IMR-90 (cell line): ENCODE results near the gene NUDT7. TPM values are rescaled to one million over a fixed set of nuclear protein-coding genes. Genes with fewer than 3 reads are reported as not detected.

Experiments used
- ATAC-seq: fragments of 200-7000 bp; cut with Tn5 transposase; 2 replicates; pipeline ENCODE4 v1.9.1; 2020; ENCODE audit warnings: low read depth, mild to moderate bottlenecking, moderate library complexity
- BruUV-seq: library from RNA; stranded (reverse); fragments of 400-500 nt; replicated peaks from 2 replicates; lab custom pipeline; 2021; lab: Mats Ljungman, UMichigan
- CTCF ChIA-PET: fragments of 300-600 bp; formaldehyde crosslinking; extraction: SDS; loops from one replicate; lab custom pipeline; 2021; ENCODE audit warnings: antibody characterized with exemption; lab: Yijun Ruan, JAX
- POLR2A ChIA-PET: fragments of 300-600 bp; sonication (Branson Sonifier 250); formaldehyde crosslinking; loops from one replicate; lab custom pipeline; 2022; ENCODE audit warnings: antibody characterized with exemption; ENCODE audit not compliant: unreplicated experiment; lab: Charles Lee
- DNase-seq: peaks from one replicate; pipeline ENCODE4 v3.0.0; 2013
- H2AFZ ChIP-seq: replicated peaks from 2 replicates; pipeline ENCODE3; 2013; ENCODE audit warnings: low read length, mild to moderate bottlenecking; ENCODE audit not compliant: poor library complexity
- H2AK5ac ChIP-seq: 2 replicates; pipeline ENCODE4 v1.6.1; 2013; ENCODE audit warnings: low read depth, low read length, inconsistent platforms
- H2AK9ac ChIP-seq: replicated peaks from 2 replicates; pipeline ENCODE3; 2013; ENCODE audit warnings: mild to moderate bottlenecking, low read depth, low read length, moderate library complexity; ENCODE audit not compliant: poor library complexity
- H2BK120ac ChIP-seq: 2 replicates; pipeline ENCODE4 v1.6.1; 2013; ENCODE audit warnings: low read depth, low read length, inconsistent platforms
- H2BK15ac ChIP-seq: 3 replicates; pipeline ENCODE4 v1.6.1; 2013; ENCODE audit warnings: low read depth, low read length, inconsistent platforms
- H2BK20ac ChIP-seq: 2 replicates; pipeline ENCODE4 v1.6.1; 2013; ENCODE audit warnings: low read depth, mild to moderate bottlenecking, inconsistent platforms, low read length, moderate library complexity
- H2BK5ac ChIP-seq: 2 replicates; pipeline ENCODE4 v1.6.1; 2013; ENCODE audit warnings: mild to moderate bottlenecking, low read depth, low read length, inconsistent platforms; ENCODE audit not compliant: poor library complexity, severe bottlenecking
- H3K14ac ChIP-seq: replicated peaks from 2 replicates; pipeline ENCODE4 v1.6.1; 2013; ENCODE audit warnings: low read depth, low read length, inconsistent platforms
- H3K18ac ChIP-seq: 2 replicates; pipeline ENCODE4 v1.6.1; 2013; ENCODE audit warnings: low read depth, low read length, control low read depth
- H3K23ac ChIP-seq: 2 replicates; pipeline ENCODE4 v1.6.1; 2013; ENCODE audit warnings: low read depth, low read length, inconsistent platforms
- H3K27ac ChIP-seq: 2 replicates; pipeline ENCODE4 v1.5.1; 2013; ENCODE audit warnings: mild to moderate bottlenecking, control low read depth, low read length; ENCODE audit not compliant: insufficient read depth
- H3K27me3 ChIP-seq: 2 replicates; pipeline ENCODE4 v1.6.1; 2013; ENCODE audit warnings: low read length; ENCODE audit not compliant: control insufficient read depth, insufficient read depth
- H3K36me3 ChIP-seq: 2 replicates; pipeline ENCODE4 v1.6.1; 2013; ENCODE audit warnings: low read length, mixed read lengths; ENCODE audit not compliant: control insufficient read depth, insufficient read depth
- H3K4ac ChIP-seq: 2 replicates; pipeline ENCODE4 v1.6.1; 2013; ENCODE audit warnings: low read depth, low read length, inconsistent platforms
- H3K4me1 ChIP-seq: 2 replicates; pipeline ENCODE4 v1.6.1; 2013; ENCODE audit warnings: low read length, mixed read lengths; ENCODE audit not compliant: control insufficient read depth, insufficient read depth
- H3K4me2 ChIP-seq: 2 replicates; pipeline ENCODE4 v1.6.1; 2013; ENCODE audit warnings: low read depth, mild to moderate bottlenecking, control low read depth, low read length, moderate library complexity
- H3K4me3 ChIP-seq: 2 replicates; pipeline ENCODE4 v1.5.1; 2013; ENCODE audit warnings: low read depth, mild to moderate bottlenecking, control low read depth, low read length, moderate library complexity; ENCODE audit not compliant: insufficient read depth
- H3K56ac ChIP-seq: 2 replicates; pipeline ENCODE4 v1.6.1; 2013; ENCODE audit warnings: low read length, inconsistent platforms; ENCODE audit not compliant: insufficient read depth; ENCODE audit errors: extremely low read depth
- H3K79me1 ChIP-seq, 2 experiments: 2 replicates each; pipeline ENCODE4 v1.6.1; 2013; ENCODE audit warnings: low read length in 2 of 2, inconsistent platforms in 1 of 2, low read depth in 1 of 2
- H3K9ac ChIP-seq: 2 replicates; pipeline ENCODE4 v1.6.1; 2013; ENCODE audit warnings: low read depth, low read length, control low read depth
- H3K9me1 ChIP-seq: 2 replicates; pipeline ENCODE4 v1.6.1; 2013; ENCODE audit warnings: low read length, inconsistent platforms; ENCODE audit not compliant: insufficient read depth
- H3K9me3 ChIP-seq: 2 replicates; pipeline ENCODE4 v1.6.1; 2013; ENCODE audit warnings: low read length; ENCODE audit not compliant: control insufficient read depth, insufficient read depth
- H4K20me1 ChIP-seq: 2 replicates; pipeline ENCODE4 v1.6.1; 2013; ENCODE audit warnings: low read length, inconsistent platforms; ENCODE audit not compliant: insufficient read depth
- H4K5ac ChIP-seq: 2 replicates; pipeline ENCODE4 v1.6.1; 2013; ENCODE audit warnings: mild to moderate bottlenecking, low read depth, low read length, control low read depth
- H4K8ac ChIP-seq, 2 experiments: 2 replicates each; pipeline ENCODE4 v1.6.1; 2013; ENCODE audit warnings: low read depth in 2 of 2, low read length in 2 of 2, control low read depth in 1 of 2, inconsistent platforms in 1 of 2
- H4K91ac ChIP-seq: 2 replicates; pipeline ENCODE4 v1.6.1; 2013; ENCODE audit warnings: low read depth, low read length, inconsistent platforms; ENCODE audit not compliant: insufficient read depth
- ELK1 ChIP-seq: fragments of 150-350 bp; IDR thresholded peaks from 2 replicates; pipeline ENCODE4 v1.6.1; 2016; ENCODE audit warnings: low read depth, mild to moderate bottlenecking, low read length, moderate library complexity, borderline replicate concordance
- NFE2L2 ChIP-seq: fragments of 150-350 bp; IDR thresholded peaks from 2 replicates; pipeline ENCODE4 v1.6.1; 2016; ENCODE audit warnings: low read depth, mild to moderate bottlenecking, low read length
- POLR2A ChIP-seq: IDR thresholded peaks from 2 replicates; pipeline ENCODE4 v1.6.1; 2012; ENCODE audit warnings: mild to moderate bottlenecking, low read depth, low read length
- RAD21 ChIP-seq: IDR thresholded peaks from 2 replicates; pipeline ENCODE4 v1.6.1; 2012; ENCODE audit warnings: low read length, improper control_type of control experiment
- RCOR1 ChIP-seq: IDR thresholded peaks from 2 replicates; pipeline ENCODE4 v1.6.1; 2012; ENCODE audit warnings: mild to moderate bottlenecking, low read length, improper control_type of control experiment; ENCODE audit not compliant: insufficient replicate concordance
- RFX5 ChIP-seq: IDR thresholded peaks from 2 replicates; pipeline ENCODE4 v1.8.0; 2012; ENCODE audit warnings: low read depth, mild to moderate bottlenecking, low read length, moderate library complexity
- SMC3 ChIP-seq: fragments of 150-350 bp; IDR thresholded peaks from 2 replicates; pipeline ENCODE4 v1.6.1; 2016; ENCODE audit warnings: low read depth, mild to moderate bottlenecking, antibody characterized with exemption, low read length, moderate library complexity
- WGBS, 2 experiments: methylation state at CpG; one replicate each; pipeline versions ENCODE4 v1.1.5 to v1.1.7; 2013; ENCODE audit warnings: missing lambda C conversion rate in 2 of 2; ENCODE audit not compliant: insufficient read length in 1 of 2; ENCODE audit errors: extremely low coverage in 2 of 2; 5-methylcytosine and 5-hydroxymethylcytosine counted together
- dilution Hi-C: fragments of 300-500 bp; cut with HindIII; formaldehyde crosslinking; loops from one replicate; pipeline ENCODE4 v1.14.3; 2018; ENCODE audit warnings: low sequenced_read_pairs; ENCODE audit not compliant: unreplicated experiment
- in situ Hi-C: fragments of 300-500 bp; cut with MboI; formaldehyde crosslinking; loops from 3 replicates; pipeline ENCODE4 v1.14.3; 2019; ENCODE audit warnings: low sequenced_read_pairs, inconsistent platforms, mixed read lengths
- intact Hi-C: fragments of 100-400 bp; cut with micrococcal nuclease; formaldehyde crosslinking; loops from 2 replicates; pipeline ENCODE4 v1.10.0; 2022
- polyA plus RNA-seq, 3 experiments: library from polyadenylated mRNA; depleted of rRNA; stranded (reverse); fragments of >200 nt; gene quantifications; 2 replicates each; pipeline ENCODE4 v1.2.3, GENCODE V29; 2012; ENCODE audit warnings: low replicate concordance in 1 of 3
- total RNA-seq: library from RNA; depleted of rRNA; stranded (reverse); fragments of >200 nt; gene quantifications from 2 replicates; pipeline ENCODE4 v1.2.3, GENCODE V29; 2012

NUDT7 gene
- total and polyA plus RNA-seq, 2 of the 4 experiments (the other 2 are of a cell fraction), result 4.3 to 6.2 TPM

GRCh38 chr16:77679391-77679790 lies 42.9 kb upstream of the NUDT7 start:
- Histone ChIP-seq H2BK120ac (no peak overlapping the region), H4K20me1 (no peaks in the 10 kb centered on the region), H3K27me3 (peaks cover 14% of the 10 kb centered on the region), H2BK15ac (no peak overlapping the region), H3K9me1 (no peaks in the 10 kb centered on the region), H3K79me1 (no peaks in the 10 kb centered on the region), H3K18ac (no peak overlapping the region), H3K14ac (no peak overlapping the region), H3K23ac (no peak overlapping the region), H3K36me3 (no peaks in the 10 kb centered on the region), H3K4ac (no peak overlapping the region), H2AFZ (no peak overlapping the region), H3K4me1 (peaks cover 1% of the 10 kb centered on the region; the same call in 1 of the 2 replicates), H2BK5ac (no peak overlapping the region), H3K56ac (no peak overlapping the region), H3K9ac (no peak overlapping the region), H3K27ac (no peak overlapping the region), H4K8ac (no peak overlapping the region), H3K4me2 (no peak overlapping the region), H4K5ac (no peak overlapping the region), H2AK9ac (no peak overlapping the region), H3K9me3 (no peaks in the 10 kb centered on the region), H2AK5ac (no peak overlapping the region), H4K91ac (no peak overlapping the region), H2BK20ac (no peak overlapping the region), H3K4me3 (no peak overlapping the region)
- DNase-seq (no peak), ATAC-seq (no peak)
- CTCF ChIA-PET, result no interaction called here
- no TSS peak for BruUV-seq
- no peak for TF ChIP-seq RAD21
- TF ChIP-seq ELK1, result no peak
- TF ChIP-seq SMC3, result no peak
- no peak for TF ChIP-seq RFX5
- no peak for TF ChIP-seq RCOR1
- TF ChIP-seq NFE2L2, result no peak
- TF ChIP-seq POLR2A, result no peak
- in situ Hi-C loops (loop anchor here (5.0 kb wide), 1 partner anchor 293 kb away; no protein-coding TSS in a partner anchor), intact Hi-C loops (no loop called here), dilution Hi-C loops (no loop called here)
- 70% methylated on average over 2 of the region's 3 CpGs; no CpG with 5 or more reads in 1 of the 2 experiments for WGBS, 2 experiments
- POLR2A ChIA-PET, result no interaction called here
